NCI-H526 (cell line): ENCODE results near the gene GBP3.
"Not testable (repeated sequence)": the region's sequence is repeated elsewhere in the genome, so short reads cannot be mapped to it uniquely, and the experiment has no call there.

Experiments
- DNase-seq, 2 experiments: peaks; one replicate each; lab custom pipeline; 2025; lab: John Stamatoyannopoulos, UW

The GBP3 gene

DNA sequence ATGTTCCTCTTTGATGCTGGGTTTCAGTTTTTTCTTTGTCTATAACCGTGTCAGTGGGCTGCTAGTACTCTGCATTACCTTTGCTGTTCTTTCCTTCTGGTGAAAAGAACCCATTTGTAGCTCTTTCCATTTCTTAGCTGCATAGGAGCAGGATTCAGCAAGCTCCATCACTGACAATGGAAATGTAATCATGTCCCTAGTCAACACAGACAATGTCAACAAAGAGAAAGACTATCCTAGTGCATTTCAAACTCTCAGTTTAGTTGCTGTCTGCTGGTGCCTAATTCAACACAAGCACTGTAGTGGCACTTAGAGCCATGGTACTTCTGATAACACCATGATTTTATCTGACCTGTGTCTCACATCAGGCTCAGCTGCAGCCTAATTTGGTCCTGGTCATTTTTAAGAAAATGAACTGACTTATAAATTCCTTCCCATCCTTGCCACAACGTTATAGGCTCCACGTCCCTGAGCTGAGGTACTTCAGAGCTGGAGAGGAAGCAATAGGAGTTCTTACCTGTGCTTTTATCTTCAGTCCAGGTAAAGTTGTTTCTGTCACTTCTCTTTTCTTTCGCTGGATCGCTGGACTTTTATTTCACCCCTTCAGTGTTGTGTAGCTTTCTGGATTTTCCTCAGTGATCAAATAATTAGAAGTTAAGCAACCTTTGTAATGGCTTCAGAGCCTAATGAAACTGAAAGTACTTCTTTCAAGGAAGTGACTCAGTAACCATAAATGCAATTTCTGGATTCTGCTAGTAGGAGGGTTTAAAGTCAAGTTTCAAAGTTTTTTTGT lies at the start of gene GBP3:
GBP3 (minus strand) TSS at position 700 of the 793 bp plus-strand sequence. CDS start 2,145 bp downstream, outside the sequence.
- peak in 1 of 2 experiments; percentile 9 for DNase-seq

GRCh38 chr1:89070509-89070908 lies 47.8 kb upstream of the GBP3 start:
- no peak for DNase-seq

DNA sequence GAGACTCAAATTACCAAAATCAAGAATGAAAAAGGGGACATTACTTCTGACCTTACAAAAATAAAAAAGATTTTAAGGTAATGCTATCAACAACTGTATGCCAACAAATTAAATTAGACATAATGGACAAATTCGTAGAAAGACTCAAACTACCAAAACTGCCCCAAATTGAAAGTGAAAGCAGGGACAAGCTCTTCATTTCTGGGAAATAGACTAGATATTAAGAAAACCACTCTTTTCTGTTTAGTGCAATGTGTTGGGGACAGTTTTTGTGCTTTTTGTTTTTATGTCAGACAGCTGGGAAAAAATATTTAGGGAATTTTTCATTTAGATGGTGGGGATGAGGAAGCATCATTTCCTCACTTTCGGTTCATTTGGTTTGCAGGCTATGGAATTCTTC lies 47.3 kb upstream of the GBP3 start:
- DNase-seq = no peak

GRCh38 chr1:89068291-89068690 lies 45.6 kb upstream of the GBP3 start:
- no peak for DNase-seq

DNA sequence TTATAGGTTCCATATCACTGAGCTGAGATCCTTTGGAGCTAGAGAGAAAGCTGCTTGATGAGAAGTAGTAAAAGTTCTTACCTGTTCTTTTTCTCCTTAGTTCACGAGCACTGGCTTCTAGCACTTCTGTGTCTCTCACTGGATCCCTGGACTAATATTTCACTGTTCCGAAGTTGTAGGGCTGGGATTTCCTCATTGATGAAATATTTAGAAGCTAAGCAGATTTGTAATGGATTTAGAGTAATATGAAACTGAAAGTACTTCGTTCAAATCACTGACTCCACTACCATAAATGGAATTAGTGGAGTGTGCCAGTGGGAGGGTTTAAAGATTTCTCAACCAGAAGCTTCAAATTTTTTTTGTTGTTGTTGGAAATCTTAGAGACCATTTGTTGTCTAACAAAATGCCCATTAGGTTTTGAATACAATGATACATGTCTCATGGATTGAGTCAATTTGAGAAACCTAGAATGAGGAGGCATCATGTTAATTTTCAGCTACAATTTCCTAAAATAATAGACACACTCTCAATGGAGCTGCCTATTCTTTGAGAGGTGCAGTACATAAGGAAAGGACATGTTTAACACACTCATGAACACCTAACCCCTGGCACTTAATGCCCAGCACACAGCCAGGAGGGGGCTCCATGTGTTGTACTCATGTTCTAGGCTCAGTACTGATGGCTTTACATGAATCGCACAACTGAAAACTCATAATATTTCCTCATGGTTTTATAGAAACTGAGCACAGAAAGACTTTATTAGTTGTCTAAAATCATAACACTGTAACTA lies 42.6 kb upstream of the GBP3 start, which contains the start of gene GBP1:
GBP1 (minus strand) TSS at position 130 of the 790 bp plus-strand sequence. CDS start 1,974 bp downstream, outside the sequence.
- DNase-seq = no peak

DNA sequence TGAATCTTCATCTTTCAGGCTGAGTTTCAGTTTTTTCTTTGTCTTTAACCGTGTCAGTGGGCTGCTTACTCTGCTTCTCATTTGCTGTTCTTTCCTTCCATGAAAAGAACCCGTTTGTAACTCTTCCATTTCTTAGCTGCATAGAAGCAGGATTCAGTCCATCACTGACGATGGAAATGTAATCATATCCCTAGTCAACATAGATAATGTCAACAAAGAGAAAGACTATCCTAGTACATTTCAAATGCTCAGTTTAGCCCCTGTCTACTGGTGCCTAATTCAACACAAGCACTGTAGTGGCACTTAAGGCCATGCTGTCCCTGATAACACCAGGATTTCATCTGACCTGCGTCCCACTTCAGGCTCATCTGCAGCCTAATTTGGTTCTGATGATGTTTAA lies 42.0 kb upstream of the GBP3 start:
- DNase-seq = no peak

DNA sequence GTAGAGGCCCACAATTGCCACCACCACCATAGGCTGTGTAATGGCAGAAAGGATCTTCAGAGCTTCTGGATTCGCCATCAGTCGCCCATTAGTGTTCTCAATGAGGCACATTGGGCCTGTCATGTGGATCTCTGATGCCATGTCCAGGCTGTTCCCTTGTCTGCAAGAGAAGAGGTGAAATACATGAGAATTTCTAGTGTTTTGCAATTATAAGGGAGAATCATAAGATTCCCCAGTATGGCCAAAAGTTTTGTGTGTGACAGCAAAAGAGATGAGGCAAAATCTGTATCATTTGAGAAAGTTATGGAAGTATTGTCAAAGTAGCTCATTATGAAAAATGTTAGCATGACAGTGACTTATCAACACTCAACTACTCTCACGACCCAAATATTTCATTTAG lies 40.4 kb upstream of the GBP3 start:
- no peak for DNase-seq

GRCh38 chr1:89060091-89060490 lies 37.4 kb upstream of the GBP3 start:
- DNase-seq = no peak

GRCh38 chr1:89051955-89052312 lies 29.3 kb upstream of the GBP3 start:
- DNase-seq = no peak

DNA sequence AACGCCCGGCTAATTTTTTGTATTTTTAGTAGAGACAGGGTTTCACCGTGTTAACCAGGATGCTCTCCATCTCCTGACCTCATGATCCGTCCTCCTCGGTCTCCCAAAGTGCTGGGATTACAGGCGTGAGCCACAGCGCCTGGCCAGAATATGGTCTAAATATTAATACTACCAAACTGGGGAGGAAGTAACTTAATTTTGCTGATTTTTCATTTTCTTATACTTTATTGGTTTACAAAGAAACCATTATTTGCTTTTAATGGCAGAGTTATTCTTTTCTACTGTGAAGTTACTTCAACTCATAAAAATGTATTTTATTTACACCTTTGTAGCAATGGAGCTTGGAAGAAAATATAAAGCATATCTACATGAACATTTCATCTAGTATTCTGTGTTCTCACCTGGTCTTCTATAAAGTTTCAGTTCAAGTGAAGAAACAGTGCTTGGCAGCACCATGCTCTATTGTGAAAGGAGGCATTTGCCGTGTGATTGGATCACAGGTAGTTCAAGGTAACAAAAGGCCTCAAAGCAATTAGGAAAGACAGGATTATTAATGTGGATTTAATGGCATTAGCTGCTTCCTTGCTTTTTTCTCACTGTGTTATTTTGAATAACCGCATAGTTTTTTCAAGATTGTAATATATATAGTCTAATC lies 28.8 kb upstream of the GBP3 start:
- DNase-seq = no peak

- DNase-seq = no peak
Observed at GRCh38 chr1:89050649-89051033, 28.0 kb upstream of the GBP3 start.

DNA sequence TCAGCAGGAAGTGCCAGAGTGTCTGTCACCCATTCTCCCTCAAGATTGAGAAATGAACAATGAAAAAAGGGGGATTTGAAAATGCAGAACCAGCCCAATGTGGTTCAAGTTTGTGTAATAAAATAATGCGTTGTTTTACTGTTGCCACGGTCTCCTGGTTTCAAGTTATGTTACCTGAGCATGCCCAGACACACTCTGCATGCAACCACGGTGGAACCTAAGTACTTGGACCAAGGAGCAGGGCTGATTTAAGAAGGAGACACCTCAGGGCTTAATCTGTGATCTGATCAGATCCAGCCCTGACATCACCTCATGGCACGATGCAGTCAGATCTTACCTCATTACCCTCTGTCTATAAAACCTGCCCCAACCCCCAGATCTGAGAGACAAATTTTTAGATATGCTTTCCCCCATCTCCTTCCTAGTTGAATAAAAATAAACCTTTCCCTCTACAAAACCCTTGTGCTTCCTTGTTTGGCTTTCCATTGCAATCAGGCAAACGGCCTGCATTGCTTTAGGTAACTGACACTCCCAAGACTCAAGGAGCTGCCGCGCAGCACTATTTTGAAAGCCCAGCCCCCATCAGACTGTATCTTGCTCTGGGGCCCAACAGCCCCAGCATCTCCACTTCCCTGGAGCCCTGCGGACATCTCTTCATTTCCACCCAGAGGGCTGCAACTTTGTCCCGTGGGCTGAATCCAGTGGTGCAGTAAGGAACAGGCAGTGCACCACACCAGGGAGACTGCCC lies 27.4 kb upstream of the GBP3 start:
- DNase-seq = not testable (repeated sequence)

- not testable (repeated sequence) for DNase-seq
Observed at GRCh38 chr1:89049187-89049586, 26.5 kb upstream of the GBP3 start.

- no peak for DNase-seq
Observed at GRCh38 chr1:89047734-89048133, 25.1 kb upstream of the GBP3 start.

GRCh38 chr1:89046318-89047183 lies 23.9 kb upstream of the GBP3 start:
- DNase-seq = not testable (repeated sequence)

DNA sequence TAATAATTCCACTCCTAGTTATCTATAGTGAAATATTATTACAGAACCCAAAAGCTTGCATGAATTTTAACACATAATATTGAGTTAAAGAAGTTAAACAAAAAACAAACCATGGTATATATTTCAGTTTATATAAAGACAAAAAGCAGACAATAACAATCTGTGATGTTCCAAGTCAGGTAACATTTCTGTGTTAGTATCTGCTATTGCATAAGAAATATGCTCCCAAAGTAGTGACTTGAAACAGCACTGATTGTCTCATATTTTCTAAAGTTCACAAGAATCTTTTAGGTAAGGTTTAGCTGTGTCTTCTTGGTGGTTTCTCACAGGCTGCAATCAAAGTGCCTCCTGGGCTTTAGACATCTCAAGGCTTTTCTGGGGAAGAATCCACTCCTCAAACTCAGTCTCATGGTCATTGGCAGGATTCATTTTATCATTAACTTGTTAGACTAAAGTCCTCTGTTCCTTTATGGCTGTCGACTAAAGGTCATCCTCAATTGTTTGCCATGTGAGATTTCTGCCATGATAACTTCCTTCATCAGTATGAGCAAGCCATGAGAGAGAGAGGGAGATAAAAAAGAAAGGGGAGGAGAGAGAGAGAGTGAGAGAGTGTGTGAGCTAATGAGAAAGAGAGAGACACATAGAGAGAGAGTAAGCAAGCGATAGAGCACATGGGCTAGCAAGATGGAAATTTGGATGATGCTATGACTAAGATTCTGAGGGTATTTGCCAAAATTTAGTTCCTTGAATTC lies 22.5 kb upstream of the GBP3 start:
- DNase-seq = no peak

GRCh38 chr1:89043940-89044339 lies 21.3 kb upstream of the GBP3 start:
- DNase-seq = no peak

DNA sequence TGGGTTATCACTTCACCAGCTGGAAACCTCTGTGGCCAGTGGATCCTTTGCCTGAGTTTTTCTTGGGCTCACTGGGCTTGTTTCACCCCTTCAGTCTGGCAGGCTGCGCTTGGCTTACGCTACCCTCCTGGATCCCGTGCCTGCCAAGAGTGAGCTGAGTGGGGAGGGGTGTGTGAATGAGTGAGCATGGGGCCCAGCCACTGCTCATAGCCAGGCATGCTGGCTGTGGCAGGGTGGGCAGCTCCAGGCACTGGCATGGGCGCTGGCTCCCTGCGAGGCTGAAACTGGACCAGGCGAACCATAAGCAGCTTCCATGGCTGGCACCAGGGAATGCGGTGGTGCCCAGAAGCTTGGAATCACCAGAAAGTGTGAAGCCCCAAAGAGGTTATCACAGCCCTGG lies 19.8 kb upstream of the GBP3 start:
- no peak for DNase-seq

DNA sequence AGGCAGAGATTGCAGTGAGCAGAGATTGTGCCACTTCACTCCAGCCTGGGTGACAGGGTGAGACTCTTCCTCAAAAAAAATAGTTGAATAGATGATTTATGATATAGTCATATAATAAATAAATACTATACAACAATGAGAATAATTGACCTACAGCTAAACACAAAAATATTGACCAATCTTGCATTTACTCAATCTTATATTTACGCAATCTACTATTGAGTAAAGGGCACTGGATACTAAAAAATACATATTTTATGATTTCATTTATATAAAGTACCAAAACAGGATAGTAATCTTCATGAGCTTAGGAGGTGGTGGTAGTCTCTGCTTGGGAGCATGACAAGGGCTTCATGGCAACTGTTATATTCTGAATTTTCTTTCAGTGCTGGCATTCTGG lies 19.1 kb upstream of the GBP3 start:
- no peak for DNase-seq

DNA sequence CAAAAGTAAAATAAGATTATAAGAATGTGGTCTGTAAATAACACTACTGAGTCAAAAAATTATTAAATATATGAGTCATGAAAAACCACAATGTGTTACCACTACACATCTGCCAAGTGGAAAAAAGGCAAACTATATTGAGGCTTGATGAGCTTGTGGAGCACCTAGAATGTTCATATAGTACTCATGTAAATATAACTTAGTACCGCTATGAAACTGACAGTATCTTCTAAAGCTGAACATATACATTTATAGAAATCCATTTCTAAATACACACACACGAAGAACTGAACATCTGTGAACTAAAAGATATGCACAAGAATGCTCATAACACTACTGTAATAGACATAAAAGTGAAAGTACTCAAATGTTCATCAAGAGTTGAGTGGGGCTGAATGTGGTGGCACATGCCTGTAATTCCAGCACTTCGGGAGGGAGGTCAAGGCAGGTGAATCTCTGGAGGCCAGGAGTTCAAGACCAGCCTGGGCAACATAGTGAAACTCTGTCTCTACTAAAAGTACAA lies 18.5 kb upstream of the GBP3 start:
- DNase-seq = no peak
